H1 (cell line): ENCODE data around the gene FGF23. TPM values are rescaled to one million over a fixed set of nuclear protein-coding genes. Genes with fewer than 3 reads are reported as not detected.

Source experiments
- CTCF ChIA-PET: fragments of 300-600 bp; sonication (Branson Sonifier 250); formaldehyde crosslinking; loops from one replicate; lab custom pipeline; 2021; ENCODE audit not compliant: partially characterized antibody; lab: Charles Lee
- POLR2A ChIA-PET: fragments of 300-600 bp; sonication (Branson Sonifier 250); formaldehyde crosslinking; loops from one replicate; lab custom pipeline; 2021; ENCODE audit warnings: inconsistent platforms; ENCODE audit not compliant: partially characterized antibody; lab: Charles Lee
- DNase-seq, 2 experiments: peaks; one replicate each; pipeline versions ENCODE4 v3.0.0 to v3.0.0-alpha.2; 2010 to 2022; ENCODE audit warnings: low spot score in 2 of 2, low read depth in 1 of 2, mixed read lengths in 1 of 2
- FAIRE-seq: peaks from 2 replicates; lab custom pipeline; 2011; peaks lifted over from hg19 to GRCh38; lab: Jason Lieb, UNC
- H2AFZ ChIP-seq: 2 replicates; pipeline ENCODE4 v1.8.1; 2012; ENCODE audit warnings: low read length, inconsistent platforms
- H2AK5ac ChIP-seq: 2 replicates; pipeline ENCODE4 v1.6.1; 2013; ENCODE audit warnings: low read depth, low read length
- H2BK120ac ChIP-seq: replicated peaks from 2 replicates; pipeline ENCODE3; 2013; ENCODE audit warnings: low read depth, low read length, inconsistent platforms
- H2BK12ac ChIP-seq: 2 replicates; pipeline ENCODE4 v1.6.1; 2013; ENCODE audit warnings: low read depth, low read length
- H2BK15ac ChIP-seq: 2 replicates; pipeline ENCODE4 v1.6.1; 2013; ENCODE audit warnings: low read length
- H2BK20ac ChIP-seq: 2 replicates; pipeline ENCODE4 v1.6.1; 2013; ENCODE audit warnings: low read length
- H2BK5ac ChIP-seq: 2 replicates; pipeline ENCODE4 v1.6.1; 2013; ENCODE audit warnings: low read depth, low read length
- H3K14ac ChIP-seq: 2 replicates; pipeline ENCODE4 v1.6.1; 2013; ENCODE audit warnings: inconsistent platforms; ENCODE audit not compliant: insufficient read length
- H3K18ac ChIP-seq: 2 replicates; pipeline ENCODE4 v1.6.1; 2013; ENCODE audit warnings: low read length; ENCODE audit errors: extremely low read depth
- H3K23ac ChIP-seq: 2 replicates; pipeline ENCODE4 v1.6.1; 2013; ENCODE audit warnings: inconsistent platforms; ENCODE audit not compliant: insufficient read length
- H3K23me2 ChIP-seq: 2 replicates; pipeline ENCODE4 v1.6.1; 2013; ENCODE audit warnings: low read depth, low read length
- H3K27ac ChIP-seq: 2 replicates; pipeline ENCODE4 v1.6.1; 2011; ENCODE audit warnings: low read depth, low read length, inconsistent platforms
- H3K27me3 ChIP-seq, 4 experiments: replicated peaks in 1 of 4; 1 replicate in 1 of 4; 2 replicates in 3 of 4; pipeline versions ENCODE4 v1.6.1 to v1.8.1; 2011 to 2013; ENCODE audit warnings: low read length in 3 of 4, mild to moderate bottlenecking in 3 of 4, inconsistent platforms in 2 of 4, mixed read lengths in 2 of 4, moderate library complexity in 1 of 4; ENCODE audit not compliant: control insufficient read depth in 3 of 4, insufficient read depth in 3 of 4; ENCODE audit errors: extremely low read depth in 1 of 4
- H3K36me3 ChIP-seq, 4 experiments: 2 replicates each; pipeline versions ENCODE4 v1.6.1 to v1.8.1; 2011 to 2013; ENCODE audit warnings: mild to moderate bottlenecking in 4 of 4, low read length in 3 of 4, moderate library complexity in 2 of 4, control low read depth in 1 of 4, inconsistent platforms in 1 of 4; ENCODE audit not compliant: insufficient read depth in 4 of 4, control insufficient read depth in 2 of 4
- H3K4ac ChIP-seq: replicated peaks from 2 replicates; pipeline ENCODE3; 2013; ENCODE audit warnings: low read length, low read depth, mixed read lengths, inconsistent platforms; ENCODE audit not compliant: insufficient read length
- H3K4me1 ChIP-seq, 4 experiments: replicated peaks in 1 of 4; 1 replicate in 1 of 4; 2 replicates in 3 of 4; pipeline versions ENCODE4 v1.6.1 to v1.8.1; 2011 to 2013; ENCODE audit warnings: low read length in 3 of 4, inconsistent platforms in 2 of 4, mixed read lengths in 1 of 4; ENCODE audit not compliant: insufficient read depth in 4 of 4, control insufficient read depth in 3 of 4
- H3K4me2 ChIP-seq, 2 experiments: 2 replicates each; pipeline versions ENCODE4 v1.6.1 to v1.8.1; 2011 to 2013; ENCODE audit warnings: low read depth in 2 of 2, low read length in 2 of 2, control low read depth in 1 of 2, inconsistent platforms in 1 of 2, mild to moderate bottlenecking in 1 of 2; ENCODE audit not compliant: insufficient read depth in 1 of 2
- H3K4me3 ChIP-seq, 4 experiments: fragments of 200-600, 300-600 bp in 1 of 4; sonication (generic), shearing (Covaris generic), sonication (Bioruptor Twin) in 1 of 4; 2 replicates each; pipeline versions ENCODE4 v1.5.1 to v1.8.1; 2011 to 2016; ENCODE audit warnings: low read length in 4 of 4, low read depth in 3 of 4, control low read depth in 2 of 4, inconsistent platforms in 2 of 4, mild to moderate bottlenecking in 2 of 4, mixed read lengths in 1 of 4, moderate library complexity in 1 of 4; ENCODE audit not compliant: insufficient read depth in 2 of 4; ENCODE audit errors: extremely low read depth in 1 of 4
- H3K56ac ChIP-seq: replicated peaks from 2 replicates; pipeline ENCODE3; 2013; ENCODE audit warnings: low read depth, mild to moderate bottlenecking, mixed read lengths, low read length, inconsistent platforms; ENCODE audit not compliant: insufficient read length
- H3K79me1 ChIP-seq: 2 replicates; pipeline ENCODE4 v1.6.1; 2013; ENCODE audit warnings: low read depth, low read length, control low read depth
- H3K79me2 ChIP-seq, 2 experiments: 2 replicates each; pipeline versions ENCODE4 v1.6.1 to v1.8.1; 2012 to 2013; ENCODE audit warnings: low read length in 2 of 2, mild to moderate bottlenecking in 2 of 2, inconsistent platforms in 1 of 2; ENCODE audit not compliant: insufficient read depth in 2 of 2, control insufficient read depth in 1 of 2
- H3K9ac ChIP-seq, 4 experiments: replicated peaks in 1 of 4; 1 replicate in 1 of 4; 2 replicates in 3 of 4; pipeline versions ENCODE4 v1.6.1 to v1.8.1; 2011 to 2013; ENCODE audit warnings: low read depth in 3 of 4, low read length in 3 of 4, control low read depth in 2 of 4, mild to moderate bottlenecking in 2 of 4, moderate library complexity in 2 of 4, inconsistent platforms in 1 of 4; ENCODE audit errors: extremely low read depth in 1 of 4
- H3K9me3 ChIP-seq, 2 experiments: 2 replicates each; pipeline versions ENCODE4 v1.6.1 to v1.8.1; 2012 to 2013; ENCODE audit warnings: mild to moderate bottlenecking in 2 of 2, moderate library complexity in 2 of 2, control low read depth in 1 of 2, inconsistent platforms in 1 of 2, low read depth in 1 of 2, low read length in 1 of 2, mixed read lengths in 1 of 2; ENCODE audit not compliant: insufficient read depth in 2 of 2
- H4K20me1 ChIP-seq, 2 experiments: replicated peaks in 1 of 2; 2 replicates each; pipeline versions ENCODE3 to v1.8.1; 2011 to 2013; ENCODE audit warnings: inconsistent platforms in 2 of 2, low read length in 2 of 2, mild to moderate bottlenecking in 1 of 2; ENCODE audit not compliant: insufficient read depth in 2 of 2, control insufficient read depth in 1 of 2
- H4K5ac ChIP-seq: 2 replicates; pipeline ENCODE4 v1.6.1; 2013; ENCODE audit warnings: low read length, low read depth, mixed read lengths, inconsistent platforms; ENCODE audit not compliant: insufficient read length
- H4K8ac ChIP-seq: 2 replicates; pipeline ENCODE4 v1.8.0; 2013; ENCODE audit warnings: mild to moderate bottlenecking, moderate library complexity, low read length, inconsistent platforms; ENCODE audit not compliant: insufficient read depth; ENCODE audit errors: extremely low read depth
- H4K91ac ChIP-seq: replicated peaks from 2 replicates; pipeline ENCODE3; 2013; ENCODE audit warnings: low read length, mixed read lengths, inconsistent platforms; ENCODE audit not compliant: insufficient read length
- CHD1 ChIP-seq: IDR thresholded peaks from 2 replicates; pipeline ENCODE4 v1.6.1; 2012; ENCODE audit warnings: low read depth, low read length, improper control_type of control experiment
- CTCF ChIP-seq, 3 experiments: IDR thresholded peaks; 1 replicate in 2 of 3; 2 replicates in 1 of 3; pipeline versions ENCODE4 v1.5.1 to v1.6.1; 2011; ENCODE audit warnings: low read length in 3 of 3, mild to moderate bottlenecking in 3 of 3, inconsistent platforms in 2 of 3, low read depth in 1 of 3, moderate library complexity in 1 of 3; ENCODE audit not compliant: insufficient read depth in 1 of 3; ENCODE audit errors: control extremely low read depth in 1 of 3
- EZH2 ChIP-seq: fragments of 200-600 bp; sonication (generic); IDR thresholded peaks from 2 replicates; pipeline ENCODE4 v1.7.1; 2012; ENCODE audit warnings: low read depth, mild to moderate bottlenecking, moderate library complexity, low read length, inconsistent platforms; ENCODE audit not compliant: severe bottlenecking
- JUND ChIP-seq: IDR thresholded peaks from 2 replicates; pipeline ENCODE4 v1.6.1; 2011; ENCODE audit warnings: mild to moderate bottlenecking, improper control_type of control experiment, low read length
- KDM1A ChIP-seq: fragments of 200-600, 300-600 bp; sonication (generic); IDR thresholded peaks from 2 replicates; pipeline ENCODE4 v1.7.1; 2016; ENCODE audit warnings: mild to moderate bottlenecking, low read length, borderline replicate concordance
- KDM5A ChIP-seq: fragments of 200-600 bp; IDR thresholded peaks from 2 replicates; pipeline ENCODE4 v1.7.1; 2012; ENCODE audit warnings: mild to moderate bottlenecking, low read length, inconsistent platforms, mixed read lengths
- SIN3A ChIP-seq, 2 experiments: IDR thresholded peaks in 1 of 2; conservative IDR thresholded peaks in 1 of 2; 2 replicates each; pipeline ENCODE4 v1.6.1; 2011 to 2012; ENCODE audit warnings: low read length in 2 of 2, improper control_type of control experiment in 1 of 2, low read depth in 1 of 2, mild to moderate bottlenecking in 1 of 2
- SIRT6 ChIP-seq: IDR thresholded peaks from one replicate; pipeline ENCODE4 v1.7.1; 2012; ENCODE audit warnings: low read length, inconsistent platforms
- SP2 ChIP-seq: IDR thresholded peaks from 2 replicates; pipeline ENCODE4 v1.6.1; 2012; ENCODE audit warnings: mild to moderate bottlenecking, low read length, inconsistent platforms
- SP4 ChIP-seq: IDR thresholded peaks from 2 replicates; pipeline ENCODE4 v1.6.1; 2012; ENCODE audit warnings: low read length, inconsistent platforms
- SUZ12 ChIP-seq: fragments of 200-600 bp; sonication (generic); IDR thresholded peaks from 2 replicates; pipeline ENCODE4 v1.6.1; 2012; ENCODE audit warnings: mild to moderate bottlenecking, inconsistent platforms, low read length, moderate library complexity, mixed read lengths
- TEAD4 ChIP-seq: IDR thresholded peaks from 2 replicates; pipeline ENCODE4 v1.6.1; 2012; ENCODE audit warnings: low read depth, low read length, inconsistent platforms, mixed read lengths
- WGBS, 2 experiments: shearing (Covaris generic) in 1 of 2; methylation state at CpG; one replicate each; pipeline versions ENCODE4 v1.1.6 to v1.1.7; 2013 to 2015; ENCODE audit warnings: low lambda C conversion rate in 2 of 2, mixed read lengths in 2 of 2, inconsistent platforms in 1 of 2, low coverage in 1 of 2, missing lambda C conversion rate in 1 of 2; ENCODE audit not compliant: insufficient replicate concordance in 2 of 2, insufficient coverage in 1 of 2, insufficient read length in 1 of 2; ENCODE audit errors: extremely low coverage in 1 of 2, missing lambda C conversion rate in 1 of 2; 5-methylcytosine and 5-hydroxymethylcytosine counted together
- polyA plus RNA-seq, 7 experiments: library from polyadenylated mRNA; depleted of rRNA in 3 of 7; stranded (reverse) in 5 of 7; unstranded in 2 of 7; fragments of >200 nt in 5 of 7; fragments of 200-250 nt in 2 of 7; gene quantifications; 1 replicate in 5 of 7; 2 replicates in 1 of 7; 4 replicates in 1 of 7; pipeline versions ENCODE4 v1.2.1 to v1.2.3, GENCODE V29; 2011 to 2013; ENCODE audit warnings: missing spikeins in 2 of 7, mixed read lengths in 2 of 7
- total RNA-seq: library from RNA; stranded (reverse); fragmentation: NEBNext Ultra II Directional; extraction: Animal tissue kit (Norgen Biotek cat#: 25700); gene quantifications from 2 replicates; pipeline ENCODE4 v1.2.1, GENCODE V29; 2021

Gene FGF23
- total and polyA plus RNA-seq, 2 of the 8 experiments (the other 6 are each of a cell fraction or from before 2014, with no cell fraction given) = 0.35 to 0.67 TPM

GRCh38 chr12:4418913-4419312 is 39.4 kb upstream of the FGF23 start:
- no peaks in the 10 kb centered on the region for H3K36me3 ChIP-seq
- H2BK20ac ChIP-seq = no peak overlapping the region
- H3K56ac ChIP-seq = no peak overlapping the region
- DNase-seq (no peak), FAIRE-seq (no peak)
- H3K4me3 ChIP-seq = no peak overlapping the region
- no peak overlapping the region for H4K91ac ChIP-seq
- no peak overlapping the region for H2BK5ac ChIP-seq
- H2BK15ac ChIP-seq = no peak overlapping the region
- H3K18ac ChIP-seq = no peak overlapping the region
- H3K79me1 ChIP-seq = no peaks in the 10 kb centered on the region
- H3K4ac ChIP-seq = no peak overlapping the region
- H3K27me3 ChIP-seq = no peaks in the 10 kb centered on the region
- no peaks in the 10 kb centered on the region for H3K79me2 ChIP-seq
- H3K9ac ChIP-seq = no peak overlapping the region
- H2BK12ac ChIP-seq = no peak overlapping the region
- CTCF ChIA-PET = interaction anchor here (1.4 to 1.9 kb wide), 2 partner anchors 36 to 39 kb away, joined by 3 to 8 read pairs; no protein-coding TSS in a partner anchor
- no peak overlapping the region for H3K14ac ChIP-seq
- H3K9me3 ChIP-seq = no peaks in the 10 kb centered on the region
- POLR2A ChIA-PET = no interaction called here
- WGBS, 2 experiments = 95% methylated on average over 5 of the region's 5 CpGs; no CpG with 5 or more reads in 1 of the 2 experiments
- H3K23me2 ChIP-seq = no peaks in the 10 kb centered on the region
- no peak overlapping the region for H2BK120ac ChIP-seq
- no peak overlapping the region for H3K4me2 ChIP-seq
- H2AK5ac ChIP-seq = no peak overlapping the region
- H2AFZ ChIP-seq = no peak overlapping the region
- H3K4me1 ChIP-seq = peaks cover 0 to 6% (median 2%) of the 10 kb centered on the region in 4 experiments; a peak in 3 of 7 replicates
- no peak overlapping the region for H3K23ac ChIP-seq
- H4K8ac ChIP-seq = no peak overlapping the region
- H4K5ac ChIP-seq = no peak overlapping the region
- no peaks in the 10 kb centered on the region for H4K20me1 ChIP-seq
- no peak overlapping the region for H3K27ac ChIP-seq
- TF ChIP-seq SIRT6 (no peak), CTCF (IDR thresholded peaks at IDR 0.05; ENCODE audit: control extremely low read depth in 1 of 3, insufficient read depth in 1 of 3, low read depth in 1 of 3, low read length in 3 of 3) (no peak), SP4 (no peak), CHD1 (no peak), SUZ12 (no peak), JUND (no peak), SP2 (no peak), KDM5A (no peak), EZH2 (no peak), KDM1A (no peak), SIN3A (conservative IDR thresholded peaks at IDR 0.05 in 1 of 2, IDR thresholded peaks at IDR 0.05 in 1 of 2; ENCODE audit: low read depth in 1 of 2, low read length in 2 of 2) (no peak), TEAD4 (no peak)
